Adrenal gland (tissue), 5 donors: Measurements from ENCODE around the gene ARAF.

Experiments used
- CTCF ChIP-seq, 6 experiments: fragments of 450-650 bp in 4 of 6; fragments of 200-600 bp in 2 of 6; sonication (generic) in 1 of 6; IDR thresholded peaks; 1 replicate in 5 of 6; 2 replicates in 1 of 6; pipeline versions ENCODE4 v1.5.1 to v1.8.0; 2016 to 2021; ENCODE audit warnings: antibody characterized with exemption in 6 of 6, mild to moderate bottlenecking in 2 of 6, moderate library complexity in 1 of 6
- POLR2A ChIP-seq, 2 donors: fragments of 450-650 bp; IDR thresholded peaks; one replicate each; pipeline ENCODE4 v1.6.1; 2017; ENCODE audit warnings: antibody characterized with exemption in 2 of 2, mild to moderate bottlenecking in 2 of 2, moderate library complexity in 1 of 2
- donor health status: DM: no; HTN: no; CAD: no.

DNA sequence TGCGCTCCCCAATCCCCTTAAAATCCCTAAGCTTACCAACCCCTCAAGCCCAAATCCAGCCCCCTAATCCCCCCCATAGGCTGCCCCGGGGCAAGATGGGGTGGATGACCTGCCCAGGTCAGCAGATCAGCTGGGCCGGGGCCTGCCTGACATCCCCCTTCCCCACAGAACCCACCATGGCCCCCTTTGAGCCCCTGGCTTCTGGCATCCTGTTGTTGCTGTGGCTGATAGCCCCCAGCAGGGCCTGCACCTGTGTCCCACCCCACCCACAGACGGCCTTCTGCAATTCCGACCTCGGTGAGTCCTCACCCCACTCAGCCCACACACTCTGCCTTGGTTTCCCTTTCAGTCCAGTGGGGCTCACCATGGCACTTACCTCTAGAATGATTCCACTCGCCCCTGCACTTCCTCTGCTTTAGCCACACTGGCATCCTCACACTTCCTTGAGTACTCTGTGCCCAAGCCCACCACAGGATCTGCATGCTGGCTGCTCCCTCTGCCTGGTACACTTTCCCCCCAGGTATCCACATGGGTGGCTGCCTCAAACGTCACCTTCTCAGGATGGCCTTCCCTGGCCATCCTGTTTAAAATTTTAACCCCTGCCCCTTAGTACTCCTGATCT is 22.3 kb downstream of the ARAF start:
- TF ChIP-seq CTCF (IDR thresholded peaks at IDR 0.05) (no peak), POLR2A (IDR thresholded peaks at IDR 0.05) (no peak)
